ENCODE results near the gene ARHGAP24. TPM values are rescaled to one million over a fixed set of nuclear protein-coding genes. Genes with fewer than 3 reads are reported as not detected.
A peak's percentile ranks its signal among the peaks of the same experiment; 100 is the strongest.

Gene ARHGAP24
- total RNA-seq, 1 experiment from 2014 or later, result 17.4 TPM

GRCh38 chr4:85656759-85657505 lies 182.0 kb downstream of the ARHGAP24 start:
- Histone ChIP-seq H3K4me3 (ENCODE audit: low read depth in 2 of 2, low read length in 2 of 2) (no peak overlapping the region), H3K27me3 (ENCODE audit: control insufficient read depth, insufficient read depth, low read length) (no peaks in the 10 kb centered on the region), H3K27ac (ENCODE audit: low read length) (no peak overlapping the region), H3K9me3 (ENCODE audit: control insufficient read depth, insufficient read depth, low read depth, low read length) (no peaks in the 10 kb centered on the region), H3K4me1 (ENCODE audit: control insufficient read depth, insufficient read depth, low read length) (peaks cover 3% of the 10 kb centered on the region; the same call in 1 of the 2 replicates), H3K36me3 (ENCODE audit: control insufficient read depth, insufficient read depth, low read length) (no peaks in the 10 kb centered on the region)
- in situ Hi-C loops (cut with HindIII; ENCODE audit: low pct_unique_long_range_greater_than_20kb, low sequenced_read_pairs) (no loop called here), intact Hi-C loops (cut with micrococcal nuclease; ENCODE audit: unreplicated experiment) (no loop called here)
- TF ChIP-seq REST (IDR thresholded peaks at IDR 0.05; ENCODE audit: insufficient read depth in 1 of 2, low read depth in 2 of 2, low read length in 1 of 2) (no peak), POLR2AphosphoS5 (IDR thresholded peaks at IDR 0.05; ENCODE audit: low read depth, low read length) (no peak), SIN3A (IDR thresholded peaks at IDR 0.05; ENCODE audit: borderline replicate concordance, insufficient read depth, low read depth, low read length) (no peak), CTCF (IDR thresholded peaks at IDR 0.05) (no peak), TCF7L2 (IDR thresholded peaks at IDR 0.05; ENCODE audit: low read depth, low read length) (no peak)
- ChIA-PET CTCF (no interaction called here), POLR2A (interaction anchor here (0.6 kb wide), 1 partner anchor 44 kb away, joined by 6 read pairs; no protein-coding TSS in a partner anchor)
- no peak for DNase-seq (ENCODE audit: low read depth, low spot score)
- no peak for ATAC-seq
- no TSS peak for BruUV-seq (replicated peaks)

- CTCF ChIA-PET, result no interaction called here
- in situ Hi-C loops (cut with HindIII; ENCODE audit: low pct_unique_long_range_greater_than_20kb, low sequenced_read_pairs) (no loop called here), intact Hi-C loops (cut with micrococcal nuclease; ENCODE audit: unreplicated experiment) (no loop called here)
- POLR2A ChIA-PET, result no interaction called here
- Histone ChIP-seq H3K4me3 (ENCODE audit: low read depth in 2 of 2, low read length in 2 of 2) (no peak overlapping the region), H3K36me3 (ENCODE audit: control insufficient read depth, insufficient read depth, low read length) (no peaks in the 10 kb centered on the region), H3K4me1 (ENCODE audit: control insufficient read depth, insufficient read depth, low read length) (peaks cover 3% of the 10 kb centered on the region; the same call in 1 of the 2 replicates), H3K27ac (ENCODE audit: low read length) (peak overlapping the region; percentile 34; the same call in 1 of the 2 replicates), H3K9me3 (ENCODE audit: control insufficient read depth, insufficient read depth, low read depth, low read length) (no peaks in the 10 kb centered on the region), H3K27me3 (ENCODE audit: control insufficient read depth, insufficient read depth, low read length) (no peaks in the 10 kb centered on the region)
- no TSS peak for BruUV-seq (replicated peaks)
- no peak for TF ChIP-seq REST (IDR thresholded peaks at IDR 0.05; ENCODE audit: insufficient read depth in 1 of 2, low read depth in 2 of 2, low read length in 1 of 2)
- TF ChIP-seq TCF7L2 (IDR thresholded peaks at IDR 0.05; ENCODE audit: low read depth, low read length), result no peak
- no peak for TF ChIP-seq POLR2AphosphoS5 (IDR thresholded peaks at IDR 0.05; ENCODE audit: low read depth, low read length)
- TF ChIP-seq CTCF (IDR thresholded peaks at IDR 0.05), result peak; percentile 24; the same call in 1 of the 2 replicates
- ATAC-seq (no peak), DNase-seq (ENCODE audit: low read depth, low spot score) (no peak)
Observed at GRCh38 chr4:85658766-85659439, 184.0 kb downstream of the ARHGAP24 start.
